T47D (cell line): ENCODE measurements around the gene FARSB.

Source experiments
- DNase-seq, 2 experiments: peaks; one replicate each; pipeline versions ENCODE4 v3.0.0 to v3.0.0-alpha.2; 2011 to 2012; ENCODE audit warnings: low read depth in 1 of 2, low spot score in 1 of 2
- JUND ChIP-seq: IDR thresholded peaks from 2 replicates; pipeline ENCODE4 v1.6.1; 2012; ENCODE audit warnings: low read depth
- in situ Hi-C: cut with HindIII; loops from 2 replicates; pipeline ENCODE4 v1.10.0; 2016; ENCODE audit warnings: low sequenced_read_pairs, low pct_unique_long_range_greater_than_20kb

The FARSB gene

GRCh38 chr2:222673883-222674282, 18.0 kb upstream of the FARSB start:
- in situ Hi-C loops = no loop called here
- DNase-seq = no peak
- no peak for TF ChIP-seq JUND

- no peak for DNase-seq
- no peak for TF ChIP-seq JUND
- in situ Hi-C loops = no loop called here
Measured at GRCh38 chr2:222673273-222673672, 17.4 kb upstream of the FARSB start.

GRCh38 chr2:222672068-222672401, 16.1 kb upstream of the FARSB start:
- no peak for TF ChIP-seq JUND
- peak in 1 of 2 experiments; percentile 25 for DNase-seq
- in situ Hi-C loops = no loop called here

DNA sequence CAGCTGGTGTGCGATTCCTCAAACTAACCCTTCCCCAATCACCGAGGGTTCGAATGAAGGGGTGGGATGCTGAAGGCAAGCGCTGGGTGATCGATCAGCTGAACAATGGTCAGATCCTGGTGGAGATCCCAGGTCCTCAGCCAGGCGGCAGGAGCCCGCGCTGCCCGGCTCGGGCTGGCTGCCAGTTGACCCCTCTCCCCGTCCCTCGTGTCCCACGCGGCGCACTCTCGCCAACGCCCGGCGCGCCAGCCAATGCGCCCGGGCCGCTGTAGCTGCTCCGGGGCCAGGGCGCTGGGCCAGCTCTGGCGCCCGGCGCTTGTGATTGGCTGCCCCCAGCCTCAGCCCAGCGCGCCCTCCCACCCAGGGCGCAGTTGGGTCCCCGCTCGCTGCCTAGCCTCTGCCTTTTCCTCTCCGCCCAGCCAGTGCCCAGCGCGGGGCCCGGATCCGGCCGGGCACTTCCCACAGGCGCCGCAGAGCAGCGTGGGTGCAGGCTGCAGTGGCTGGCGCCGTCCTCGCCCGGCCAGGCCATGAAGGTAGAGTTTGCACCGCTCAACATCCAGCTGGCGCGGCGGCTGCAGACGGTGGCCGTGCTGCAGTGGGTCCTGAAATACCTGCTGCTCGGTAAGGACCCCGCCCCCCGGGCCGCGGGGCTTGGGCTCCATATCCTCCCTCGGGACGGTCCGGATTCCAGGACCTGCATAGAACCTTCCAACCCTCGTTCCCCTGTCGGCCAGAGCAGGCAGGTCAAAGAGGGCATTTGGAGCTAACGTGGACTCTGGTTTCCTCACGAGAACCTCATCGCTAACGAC, 15.6 kb upstream of the FARSB start, which contains the start of gene MOGAT1:
TSS of gene MOGAT1 (plus strand) at position 400 of the 809 bp plus-strand sequence. CDS start at position 528, 128 bp downstream.
- DNase-seq = peak; percentile 44 to 46
- in situ Hi-C loops = no loop called here
- no peak for TF ChIP-seq JUND

GRCh38 chr2:222670191-222671038, 14.5 kb upstream of the FARSB start:
- DNase-seq = no peak
- TF ChIP-seq JUND = no peak
- in situ Hi-C loops = no loop called here

DNA sequence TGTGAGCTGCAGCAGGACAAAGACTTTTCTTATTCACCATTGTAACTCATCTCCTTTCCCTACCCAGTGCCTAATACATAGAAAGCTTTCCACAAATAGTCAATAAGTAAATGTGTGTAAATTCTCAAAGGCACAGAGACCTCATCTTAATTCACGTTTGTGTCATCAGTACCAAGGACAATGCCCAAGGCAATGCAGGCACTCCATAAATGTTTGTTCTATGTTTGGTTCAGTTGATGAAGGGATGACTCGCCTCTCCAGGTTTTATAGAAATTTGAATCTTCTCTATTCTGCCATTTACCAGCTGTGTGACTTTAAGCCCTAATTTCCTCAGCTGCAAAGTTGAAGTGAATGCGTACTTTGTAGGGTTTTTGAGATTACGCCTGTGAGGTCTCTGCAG, 13.5 kb upstream of the FARSB start:
- in situ Hi-C loops = no loop called here
- peak in 1 of 2 experiments; percentile 6 for DNase-seq
- TF ChIP-seq JUND = no peak

DNA sequence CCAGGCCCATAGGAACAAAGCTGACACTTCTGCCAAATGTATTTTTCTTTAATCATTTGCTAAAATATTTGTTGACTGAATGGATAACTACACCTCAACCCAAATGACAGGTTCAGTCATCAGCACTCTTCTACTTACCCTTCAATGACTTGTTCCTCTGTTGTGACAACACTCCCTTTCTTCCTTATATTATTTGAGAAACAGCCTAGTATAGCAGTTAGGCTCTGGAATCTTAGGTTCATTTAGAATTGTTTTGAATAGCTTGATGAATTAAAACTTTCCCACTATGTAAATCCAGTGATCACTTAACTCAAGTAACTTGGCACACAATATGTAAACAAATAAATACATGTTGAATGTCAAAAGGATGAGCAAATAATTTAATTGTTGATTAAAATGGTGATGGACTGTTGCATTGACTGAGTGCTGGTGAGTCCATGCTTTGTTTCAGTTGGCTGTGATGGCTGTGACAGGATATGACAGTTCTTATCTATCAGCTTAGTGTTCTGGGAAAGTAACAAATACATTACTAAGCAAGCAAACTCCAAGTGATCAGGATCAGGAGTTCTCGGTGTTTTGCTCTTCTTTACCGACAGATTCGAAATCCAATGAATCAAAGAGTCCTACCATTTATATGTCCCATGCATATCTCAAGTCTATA, 12.7 kb upstream of the FARSB start:
- no peak for TF ChIP-seq JUND
- no peak for DNase-seq
- in situ Hi-C loops = no loop called here

DNA sequence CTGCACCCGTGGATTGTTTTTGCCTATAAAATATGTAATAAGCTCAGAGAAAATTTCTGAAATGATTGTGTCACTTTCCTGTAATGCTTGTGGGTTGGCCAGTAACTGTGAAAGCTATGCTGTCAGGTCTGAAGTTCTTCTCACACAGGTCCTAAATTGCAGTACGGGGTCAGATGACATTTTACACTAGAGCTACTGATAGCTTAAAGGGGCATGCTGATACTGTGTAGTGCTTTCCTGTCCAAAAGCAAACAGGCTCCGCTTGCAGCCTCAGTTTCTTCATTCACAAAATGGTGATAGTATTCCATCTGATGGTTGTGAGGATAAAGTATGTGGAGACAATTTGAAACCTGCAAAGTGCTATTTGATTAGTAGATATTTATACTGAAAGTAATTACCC, 7.6 kb upstream of the FARSB start:
- DNase-seq = no peak
- in situ Hi-C loops = no loop called here
- TF ChIP-seq JUND = no peak

DNA sequence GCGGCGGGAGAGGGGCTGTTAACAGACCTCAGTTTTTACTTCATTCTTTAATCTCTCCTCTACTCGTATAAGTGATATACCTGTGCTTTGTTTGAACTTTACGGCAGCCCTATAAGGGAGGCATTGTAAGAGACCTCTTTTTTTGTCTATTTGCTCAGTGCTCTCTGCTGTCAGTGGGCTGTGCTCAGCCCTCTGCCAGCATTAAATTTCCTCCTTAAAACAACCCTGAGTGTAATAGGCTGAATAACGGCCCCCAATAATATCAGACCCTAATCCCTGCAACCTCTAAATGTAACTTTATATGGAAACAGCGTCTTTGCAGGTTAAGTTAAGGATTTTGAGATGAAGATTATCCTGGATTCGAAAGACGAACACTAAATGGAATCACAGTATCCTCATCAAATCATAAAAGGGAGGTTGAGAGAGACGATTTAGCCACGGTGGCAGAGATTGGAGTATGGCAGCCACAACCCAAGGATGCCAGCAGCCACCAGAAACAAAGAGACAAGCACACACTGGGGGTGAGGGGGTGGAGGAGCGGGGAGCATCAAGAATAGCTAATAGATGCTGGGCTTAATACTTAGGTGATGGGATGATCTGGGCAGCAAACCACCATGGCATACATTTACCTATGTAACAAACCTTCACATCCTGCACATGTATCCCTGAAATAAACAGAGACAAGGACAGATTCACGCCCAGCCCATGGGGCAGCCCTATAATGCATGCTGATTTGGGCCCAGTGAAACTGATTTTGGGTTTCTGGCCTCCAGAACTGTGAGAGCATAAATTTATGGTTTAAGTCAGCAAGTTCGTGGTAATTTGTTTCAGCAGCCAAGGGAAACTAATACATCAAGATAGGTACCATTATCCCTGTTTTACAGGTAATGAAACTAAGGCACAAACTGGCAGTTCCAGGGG, 894 bp upstream of the FARSB start:
- in situ Hi-C loops = no loop called here
- TF ChIP-seq JUND = no peak
- no peak for DNase-seq

GRCh38 chr2:222653280-222653679, 2.6 kb downstream of the FARSB start:
- TF ChIP-seq JUND = no peak
- in situ Hi-C loops = no loop called here
- DNase-seq = no peak

DNA sequence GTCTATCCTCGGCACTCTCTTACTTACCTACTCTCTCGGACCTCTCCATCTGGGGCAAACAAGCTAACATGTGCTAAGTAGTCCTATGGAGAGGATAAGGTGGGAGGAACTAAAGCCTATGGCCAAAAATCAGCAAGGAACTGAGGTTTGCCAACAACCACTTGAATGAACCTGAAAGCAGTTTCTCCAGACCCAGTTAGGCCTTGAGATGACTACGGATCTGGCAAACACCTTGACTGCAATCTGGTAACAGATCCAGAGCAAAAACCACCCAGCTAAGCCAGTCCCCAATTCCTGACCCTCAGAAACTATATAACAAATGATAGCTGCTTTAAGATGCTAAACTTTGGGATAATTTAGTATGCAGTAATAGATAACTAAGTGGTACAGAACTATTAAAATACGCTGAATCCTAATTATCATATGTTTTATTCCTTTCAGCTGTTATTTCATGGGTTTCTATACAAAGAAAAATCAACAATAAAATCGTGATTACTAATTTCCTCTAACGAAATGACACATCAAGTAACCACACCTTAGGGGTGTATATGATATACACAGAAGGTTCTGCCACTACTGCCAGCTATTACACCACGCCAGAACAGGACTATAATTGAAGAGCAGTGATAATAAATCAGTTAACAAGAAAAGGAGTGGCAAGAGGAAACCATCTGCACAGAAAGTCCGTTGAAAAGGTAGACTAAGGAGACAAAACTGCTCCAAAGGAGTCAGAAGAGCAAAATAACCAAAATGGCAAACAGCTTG, 3.2 kb downstream of the FARSB start:
- in situ Hi-C loops = no loop called here
- no peak for DNase-seq
- no peak for TF ChIP-seq JUND
